GM12865 (cell line): Measurements from ENCODE around the gene TLR3.

Source experiments
- DNase-seq: peaks from one replicate; pipeline ENCODE4 v3.0.0; 2010; ENCODE audit warnings: low read depth
- H3K4me3 ChIP-seq: 2 replicates; pipeline ENCODE4 v1.5.1; 2011; ENCODE audit warnings: mild to moderate bottlenecking, low read depth, low read length, control low read depth
- CTCF ChIP-seq: IDR thresholded peaks from 2 replicates; pipeline ENCODE4 v1.5.1; 2011; ENCODE audit warnings: low read length, control low read depth, low read depth, inconsistent platforms; ENCODE audit not compliant: insufficient read depth; ENCODE audit errors: missing control alignments

TLR3 gene

GRCh38 chr4:186074189-186074588 is 5.2 kb downstream of the TLR3 start:
- H3K4me3 ChIP-seq: no peak overlapping the region
- DNase-seq: no peak
- no peak for TF ChIP-seq CTCF

- no peak overlapping the region for H3K4me3 ChIP-seq
- no peak for DNase-seq
- no peak for TF ChIP-seq CTCF
Observed at GRCh38 chr4:186078981-186079638, 10.2 kb downstream of the TLR3 start.

GRCh38 chr4:186079694-186080093 is 10.7 kb downstream of the TLR3 start:
- H3K4me3 ChIP-seq: no peak overlapping the region
- DNase-seq: no peak
- TF ChIP-seq CTCF: no peak

- H3K4me3 ChIP-seq: no peak overlapping the region
- no peak for DNase-seq
- TF ChIP-seq CTCF: no peak
Observed at GRCh38 chr4:186081202-186081807, 12.3 kb downstream of the TLR3 start.

- TF ChIP-seq CTCF: no peak
- no peak for DNase-seq
- no peak overlapping the region for H3K4me3 ChIP-seq
Observed at GRCh38 chr4:186082221-186082620, 13.3 kb downstream of the TLR3 start.

- TF ChIP-seq CTCF: no peak
- DNase-seq: no peak
- no peak overlapping the region for H3K4me3 ChIP-seq
Observed at GRCh38 chr4:186088523-186088922, 19.6 kb downstream of the TLR3 start.

GRCh38 chr4:186092296-186092695 is 23.3 kb downstream of the TLR3 start:
- no peak for DNase-seq
- H3K4me3 ChIP-seq: no peak overlapping the region
- no peak for TF ChIP-seq CTCF
